ENCODE data around the gene PARP3. TPM values are rescaled to one million over a fixed set of nuclear protein-coding genes. Genes with fewer than 3 reads are reported as not detected.
A peak's percentile ranks its signal among the peaks of the same experiment; 100 is the strongest.

PARP3 gene
- total RNA-seq, 1 donor from 2014 or later, result 12.7 TPM

DNA sequence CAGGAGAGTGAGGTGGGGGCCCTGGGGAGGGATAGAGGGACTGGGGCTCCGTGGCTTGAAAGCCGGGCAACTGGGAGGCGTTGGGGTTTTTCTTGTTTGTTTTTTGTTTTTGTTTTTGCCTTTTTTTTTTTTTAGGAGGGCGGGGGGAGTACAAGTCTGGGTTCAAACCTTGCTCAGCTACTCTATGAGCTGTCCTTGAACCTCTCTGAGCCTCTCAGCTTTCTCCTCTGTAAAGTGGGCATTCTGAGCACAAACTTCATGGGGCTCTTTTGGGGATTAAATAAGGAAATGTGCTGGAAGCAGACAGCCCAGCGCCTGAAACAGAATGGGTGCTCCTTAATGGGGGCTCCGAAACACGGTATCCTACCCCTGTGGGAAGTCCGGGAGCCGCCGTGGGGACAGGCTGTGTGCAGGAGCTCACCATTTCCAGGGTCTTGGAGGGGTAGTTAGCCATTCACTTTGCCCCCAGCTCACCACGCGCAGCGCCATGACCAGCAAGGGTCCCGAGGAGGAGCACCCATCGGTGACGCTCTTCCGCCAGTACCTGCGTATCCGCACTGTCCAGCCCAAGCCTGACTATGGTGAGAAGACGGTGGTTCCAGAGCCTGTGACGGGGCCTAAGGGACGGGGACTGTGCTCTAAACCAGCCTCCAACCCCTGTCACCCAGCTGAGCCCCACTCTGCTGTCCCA lies 41.6 kb downstream of the PARP3 start:
- Mint-ChIP-seq H3K27me3 (no peaks in the 10 kb centered on the region), H3K27ac (peak overlapping the region; percentile 91), H3K4me3 (peak overlapping the region; percentile 86), H3K9me3 (no peaks in the 10 kb centered on the region), H3K4me1 (peaks cover 23% of the 10 kb centered on the region), H3K36me3 (ENCODE audit: low read depth) (no peaks in the 10 kb centered on the region)
- intact Hi-C loops (cut with micrococcal nuclease), result loop anchor here (1.0 to 10.0 kb wide), 6 partner anchors 9 to 551 kb away; partner anchors contain the start of genes ABHD14B, DUSP7, NISCH and NT5DC2
- TF ChIP-seq, protein P1, sequence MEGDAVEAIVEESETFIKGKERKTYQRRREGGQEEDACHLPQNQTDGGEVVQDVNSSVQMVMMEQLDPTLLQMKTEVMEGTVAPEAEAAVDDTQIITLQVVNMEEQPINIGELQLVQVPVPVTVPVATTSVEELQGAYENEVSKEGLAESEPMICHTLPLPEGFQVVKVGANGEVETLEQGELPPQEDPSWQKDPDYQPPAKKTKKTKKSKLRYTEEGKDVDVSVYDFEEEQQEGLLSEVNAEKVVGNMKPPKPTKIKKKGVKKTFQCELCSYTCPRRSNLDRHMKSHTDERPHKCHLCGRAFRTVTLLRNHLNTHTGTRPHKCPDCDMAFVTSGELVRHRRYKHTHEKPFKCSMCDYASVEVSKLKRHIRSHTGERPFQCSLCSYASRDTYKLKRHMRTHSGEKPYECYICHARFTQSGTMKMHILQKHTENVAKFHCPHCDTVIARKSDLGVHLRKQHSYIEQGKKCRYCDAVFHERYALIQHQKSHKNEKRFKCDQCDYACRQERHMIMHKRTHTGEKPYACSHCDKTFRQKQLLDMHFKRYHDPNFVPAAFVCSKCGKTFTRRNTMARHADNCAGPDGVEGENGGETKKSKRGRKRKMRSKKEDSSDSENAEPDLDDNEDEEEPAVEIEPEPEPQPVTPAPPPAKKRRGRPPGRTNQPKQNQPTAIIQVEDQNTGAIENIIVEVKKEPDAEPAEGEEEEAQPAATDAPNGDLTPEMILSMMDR (IDR thresholded peaks at IDR 0.05), result no peak
- ATAC-seq (ENCODE audit: low read depth) (no peak), DNase-seq (no peak)
- ChIA-PET CTCF (interaction anchor here (0.9 to 3.4 kb wide), 6 partner anchors 9 to 42 kb away, joined by 3 to 25 read pairs (median 4); partner anchors contain the start of genes ABHD14A, ABHD14B, RPL29 and RRP9), POLR2A (interaction anchor here (0.8 to 5.7 kb wide), 10 partner anchors 8 to 298 kb away, joined by 3 to 58 read pairs (median 8); partner anchors contain the start of genes ABHD14A, ABHD14B, DUSP7 and PCBP4)

DNA sequence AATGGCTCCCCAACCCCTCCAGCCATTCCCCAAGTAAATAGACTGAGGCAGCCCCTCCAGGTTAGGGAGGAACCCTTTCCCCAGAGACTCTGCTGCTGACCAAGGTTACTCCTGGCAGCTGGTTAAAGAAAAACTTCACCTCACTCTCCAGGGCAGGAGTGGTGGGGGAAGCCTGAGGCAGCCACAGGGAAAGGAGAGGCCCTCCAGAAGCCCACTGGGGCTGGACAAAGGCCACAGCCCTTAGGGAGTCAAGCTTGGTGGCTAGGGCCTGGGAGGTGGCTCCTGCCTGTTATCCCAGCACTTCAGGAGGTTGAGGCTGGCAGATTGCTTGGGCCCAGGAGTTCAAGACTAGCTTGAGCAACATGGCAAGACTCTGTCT lies 42.1 kb downstream of the PARP3 start:
- ChIA-PET CTCF (interaction anchor here (1.0 to 3.4 kb wide), 2 partner anchors 9 to 10 kb away, joined by 3 to 25 read pairs; partner anchors contain the start of genes ABHD14A and ABHD14B), POLR2A (interaction anchor here (1.1 to 5.7 kb wide), 4 partner anchors 8 to 241 kb away, joined by 3 to 58 read pairs (median 35); partner anchors contain the start of genes ABHD14A, ABHD14B, RPL29 and TLR9)
- peaks cover 23% of the 10 kb centered on the region for H3K4me1 Mint-ChIP-seq
- TF ChIP-seq, protein P1 (IDR thresholded peaks at IDR 0.05), result no peak
- H3K27ac Mint-ChIP-seq, result no peak overlapping the region
- ATAC-seq (ENCODE audit: low read depth) (no peak), DNase-seq (no peak)
- no peaks in the 10 kb centered on the region for H3K27me3 Mint-ChIP-seq
- H3K4me3 Mint-ChIP-seq, result peak overlapping the region; percentile 50
- no peaks in the 10 kb centered on the region for H3K9me3 Mint-ChIP-seq
- intact Hi-C loops (cut with micrococcal nuclease), result loop anchor here (5.0 to 10.0 kb wide), 2 partner anchors 473 to 551 kb away; partner anchors contain the start of genes NISCH, NT5DC2 and UQCC5
- H3K36me3 Mint-ChIP-seq (ENCODE audit: low read depth), result no peaks in the 10 kb centered on the region

DNA sequence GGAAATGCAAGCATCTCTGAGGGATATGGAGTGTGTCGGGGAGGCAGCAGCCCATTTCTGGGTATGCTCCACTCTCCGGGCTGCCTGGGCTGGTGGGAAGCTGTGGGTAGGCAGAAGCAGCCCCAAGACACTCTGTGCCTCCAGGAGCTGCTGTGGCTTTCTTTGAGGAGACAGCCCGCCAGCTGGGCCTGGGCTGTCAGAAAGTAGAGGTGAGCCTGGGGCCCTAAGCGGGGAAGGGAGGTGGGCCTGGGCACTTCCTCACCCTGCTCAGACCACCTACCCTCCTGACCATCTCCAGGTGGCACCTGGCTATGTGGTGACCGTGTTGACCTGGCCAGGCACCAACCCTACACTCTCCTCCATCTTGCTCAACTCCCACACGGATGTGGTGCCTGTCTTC lies 42.9 kb downstream of the PARP3 start:
- POLR2A ChIA-PET, result interaction anchor here (0.6 to 4.5 kb wide), 4 partner anchors 10 to 97 kb away, joined by 4 to 58 read pairs (median 20); partner anchors contain the start of genes ABHD14A, ABHD14B and RPL29
- TF ChIP-seq, protein P1 (IDR thresholded peaks at IDR 0.05), result no peak
- Mint-ChIP-seq H3K36me3 (ENCODE audit: low read depth) (no peaks in the 10 kb centered on the region), H3K27me3 (no peaks in the 10 kb centered on the region), H3K4me3 (peak overlapping the region; percentile 8), H3K9me3 (no peaks in the 10 kb centered on the region), H3K27ac (no peak overlapping the region), H3K4me1 (peaks cover 23% of the 10 kb centered on the region)
- intact Hi-C loops (cut with micrococcal nuclease), result loop anchor here (10.0 kb wide), 1 partner anchor 550 kb away; the partner anchor contains the start of genes NT5DC2 and UQCC5
- CTCF ChIA-PET, result no interaction called here
- no peak for ATAC-seq (ENCODE audit: low read depth)
- DNase-seq, result no peak

DNA sequence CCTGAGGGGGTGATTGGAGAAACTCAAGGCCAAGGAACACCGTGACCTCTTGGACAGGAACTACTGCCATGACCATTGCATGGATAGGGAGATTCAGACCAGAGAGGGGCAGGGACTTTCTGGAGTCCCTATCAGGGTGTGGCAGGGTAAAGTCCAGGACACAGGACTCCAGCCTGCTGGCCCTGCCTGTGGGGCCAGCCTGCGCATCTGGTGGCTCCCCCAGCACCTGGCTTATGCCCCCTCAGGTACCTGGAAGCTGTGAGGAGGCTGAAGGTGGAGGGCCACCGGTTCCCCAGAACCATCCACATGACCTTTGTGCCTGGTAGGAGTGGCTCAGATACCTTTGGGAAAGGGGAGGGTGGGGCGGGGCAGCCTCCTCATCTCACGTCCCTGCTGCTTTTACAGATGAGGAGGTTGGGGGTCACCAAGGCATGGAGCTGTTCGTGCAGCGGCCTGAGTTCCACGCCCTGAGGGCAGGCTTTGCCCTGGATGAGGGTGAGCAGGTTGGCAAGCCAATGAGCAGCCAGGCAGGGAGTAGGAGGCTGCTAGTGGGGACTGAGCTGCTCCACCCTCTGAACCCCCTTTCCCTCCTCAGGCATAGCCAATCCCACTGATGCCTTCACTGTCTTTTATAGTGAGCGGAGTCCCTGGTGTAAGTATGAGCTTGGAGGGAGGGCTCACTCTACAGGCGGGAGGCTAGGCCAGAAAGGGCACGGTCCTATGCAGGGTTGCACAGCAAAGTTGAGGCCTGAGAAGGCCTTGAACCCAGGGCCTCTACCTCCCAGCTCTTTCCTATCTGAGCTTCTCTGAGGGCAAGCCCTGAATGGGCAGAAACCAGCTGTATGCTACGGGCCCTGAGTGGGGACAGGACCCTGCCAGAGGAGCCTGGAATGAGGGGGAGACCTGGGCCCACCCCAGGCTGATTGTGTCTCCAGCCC lies 44.1 kb downstream of the PARP3 start:
- intact Hi-C loops (cut with micrococcal nuclease), result loop anchor here (10.0 kb wide), 1 partner anchor 549 kb away; the partner anchor contains the start of genes NT5DC2 and UQCC5
- no peak overlapping the region for H3K4me3 Mint-ChIP-seq
- H3K4me1 Mint-ChIP-seq, result peaks cover 21% of the 10 kb centered on the region
- ChIA-PET CTCF (interaction anchor here (0.6 kb wide), 1 partner anchor 1313 kb away, joined by 3 read pairs; no protein-coding TSS in a partner anchor), POLR2A (interaction anchor here (1.0 to 1.4 kb wide), 2 partner anchors 9 to 10 kb away, joined by 5 to 6 read pairs; partner anchors contain the start of gene RPL29)
- no peak overlapping the region for H3K27ac Mint-ChIP-seq
- TF ChIP-seq, protein P1 (IDR thresholded peaks at IDR 0.05), result no peak
- ATAC-seq (ENCODE audit: low read depth) (no peak), DNase-seq (no peak)
- H3K36me3 Mint-ChIP-seq (ENCODE audit: low read depth), result peaks cover 2% of the 10 kb centered on the region
- H3K9me3 Mint-ChIP-seq, result no peaks in the 10 kb centered on the region
- no peaks in the 10 kb centered on the region for H3K27me3 Mint-ChIP-seq

Data from activated B cell treated with CpG ODN at 0.5 μM for 24 hours (primary cell).